ENCODE measurements around the gene BRWD1. TPM values are rescaled to one million over a fixed set of nuclear protein-coding genes. Genes with fewer than 3 reads are reported as not detected.

Gene BRWD1
- total RNA-seq, 1 donor from 2014 or later = 40.3 TPM

DNA sequence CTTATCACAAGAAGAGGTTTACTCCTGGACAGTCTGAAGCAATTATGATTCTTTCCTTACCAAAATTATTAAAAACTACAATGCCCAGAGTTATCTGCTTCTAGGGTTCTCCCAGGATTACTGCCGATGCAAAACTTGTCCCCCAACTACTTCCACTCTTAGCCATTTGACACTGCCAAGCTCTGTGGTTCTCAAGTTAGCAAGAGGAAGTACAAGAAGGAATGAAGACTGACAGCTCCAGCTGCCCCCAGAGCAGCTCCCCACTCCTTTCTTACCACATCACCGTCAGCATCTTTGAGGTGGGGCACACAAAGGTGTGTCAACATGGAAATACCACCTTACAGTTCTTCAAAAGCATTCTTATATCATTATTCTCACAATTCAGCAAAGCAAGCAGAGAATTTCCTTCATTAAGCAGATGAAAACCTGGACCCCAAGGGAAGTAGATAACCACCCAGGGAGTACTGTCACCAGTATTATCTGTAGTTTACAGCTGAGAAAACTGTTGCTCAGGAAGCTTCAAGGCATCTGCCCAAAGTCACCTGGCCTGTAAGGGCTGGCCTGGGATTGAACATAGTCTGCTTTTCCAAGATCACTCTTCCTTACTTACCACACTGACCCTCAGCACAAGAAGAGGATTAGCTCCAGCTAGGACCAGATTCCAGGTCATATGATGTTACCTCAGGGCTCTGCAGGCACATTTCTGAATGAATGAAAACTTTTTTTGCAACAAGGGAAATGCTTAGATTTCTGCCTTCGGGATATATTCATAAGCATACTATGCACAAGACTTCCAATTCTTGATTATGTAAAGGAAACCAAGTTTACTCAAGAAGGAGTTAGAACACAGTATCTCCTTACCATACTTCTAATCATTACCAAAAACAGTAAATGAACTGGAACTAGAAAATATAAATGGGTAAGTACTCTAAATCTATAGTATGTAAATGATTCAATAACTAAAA, 139.4 kb downstream of the BRWD1 start:
- no peak overlapping the region for H3K4me3 Mint-ChIP-seq
- no peaks in the 10 kb centered on the region for H3K27me3 Mint-ChIP-seq
- ChIA-PET POLR2A (interaction anchor here (0.5 to 0.9 kb wide), 2 partner anchors 10 to 159 kb away, joined by 3 read pairs; no protein-coding TSS in a partner anchor), CTCF (interaction anchor here (0.6 kb wide), 1 partner anchor 939 kb away, joined by 3 read pairs; no protein-coding TSS in a partner anchor)
- no peak for DNase-seq
- no peak overlapping the region for H3K27ac Mint-ChIP-seq
- peaks cover 42% of the 10 kb centered on the region for H3K36me3 Mint-ChIP-seq (ENCODE audit: low read depth)
- ATAC-seq (ENCODE audit: low read depth) = no peak
- H3K9me3 Mint-ChIP-seq = no peaks in the 10 kb centered on the region
- no peak for TF ChIP-seq CTCF (IDR thresholded peaks at IDR 0.05)
- no peaks in the 10 kb centered on the region for H3K4me1 Mint-ChIP-seq
- intact Hi-C loops (cut with micrococcal nuclease) = loop anchor here (2.0 kb wide), 1 partner anchor 669 kb away; no protein-coding TSS in a partner anchor

DNA sequence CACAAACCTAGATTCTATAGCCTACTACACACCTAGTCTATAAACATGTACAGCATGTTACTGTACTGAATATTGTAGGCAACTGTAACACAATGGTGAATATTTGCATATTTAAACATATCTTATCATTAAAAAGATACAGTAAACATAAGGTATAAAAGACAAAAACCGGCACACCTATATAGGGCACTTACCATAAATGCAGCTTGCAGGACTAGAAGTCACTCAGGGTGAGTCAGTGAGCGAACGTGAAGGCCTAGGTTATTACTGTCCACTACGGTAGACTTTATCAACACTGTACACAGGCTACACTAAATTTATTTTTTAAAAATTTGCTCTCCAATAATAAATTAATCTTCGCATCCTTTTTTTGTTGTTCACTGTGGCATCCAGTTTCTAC, 143.5 kb downstream of the BRWD1 start:
- H3K9me3 Mint-ChIP-seq = peaks cover 2% of the 10 kb centered on the region
- H3K36me3 Mint-ChIP-seq (ENCODE audit: low read depth) = peaks cover 23% of the 10 kb centered on the region
- no peak overlapping the region for H3K4me3 Mint-ChIP-seq
- DNase-seq (no peak), ATAC-seq (ENCODE audit: low read depth) (no peak)
- TF ChIP-seq CTCF (IDR thresholded peaks at IDR 0.05) = no peak
- intact Hi-C loops (cut with micrococcal nuclease) = no loop called here
- ChIA-PET CTCF (no interaction called here), POLR2A (no interaction called here)
- H3K27ac Mint-ChIP-seq = no peak overlapping the region
- H3K27me3 Mint-ChIP-seq = peaks cover 6% of the 10 kb centered on the region
- H3K4me1 Mint-ChIP-seq = no peaks in the 10 kb centered on the region

DNA sequence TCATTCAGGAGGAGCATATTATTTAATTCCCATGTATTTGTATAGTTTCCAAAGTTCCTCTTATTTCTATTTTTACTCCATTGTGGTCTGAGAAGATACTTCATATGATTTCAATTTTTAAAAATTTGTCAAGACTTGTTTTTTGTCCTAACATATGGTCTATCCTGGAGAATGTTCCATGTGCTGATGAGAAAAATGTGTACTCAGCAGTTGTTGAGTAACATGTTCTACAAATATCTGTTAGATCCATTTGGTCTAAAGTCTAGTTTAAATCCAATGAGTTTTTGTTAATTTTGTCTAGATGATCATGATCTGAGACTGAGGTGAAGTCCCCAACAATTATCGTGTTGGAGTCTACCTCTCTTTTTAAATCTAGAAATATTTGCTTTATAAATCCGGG, 144.6 kb downstream of the BRWD1 start:
- no peaks in the 10 kb centered on the region for H3K4me1 Mint-ChIP-seq
- no peak for TF ChIP-seq CTCF (IDR thresholded peaks at IDR 0.05)
- H3K9me3 Mint-ChIP-seq = peaks cover 8% of the 10 kb centered on the region
- intact Hi-C loops (cut with micrococcal nuclease) = no loop called here
- no peak overlapping the region for H3K27ac Mint-ChIP-seq
- ChIA-PET CTCF (no interaction called here), POLR2A (no interaction called here)
- peaks cover 7% of the 10 kb centered on the region for H3K27me3 Mint-ChIP-seq
- peaks cover 15% of the 10 kb centered on the region for H3K36me3 Mint-ChIP-seq (ENCODE audit: low read depth)
- H3K4me3 Mint-ChIP-seq = no peak overlapping the region
- DNase-seq = no peak
- ATAC-seq (ENCODE audit: low read depth) = no peak

DNA sequence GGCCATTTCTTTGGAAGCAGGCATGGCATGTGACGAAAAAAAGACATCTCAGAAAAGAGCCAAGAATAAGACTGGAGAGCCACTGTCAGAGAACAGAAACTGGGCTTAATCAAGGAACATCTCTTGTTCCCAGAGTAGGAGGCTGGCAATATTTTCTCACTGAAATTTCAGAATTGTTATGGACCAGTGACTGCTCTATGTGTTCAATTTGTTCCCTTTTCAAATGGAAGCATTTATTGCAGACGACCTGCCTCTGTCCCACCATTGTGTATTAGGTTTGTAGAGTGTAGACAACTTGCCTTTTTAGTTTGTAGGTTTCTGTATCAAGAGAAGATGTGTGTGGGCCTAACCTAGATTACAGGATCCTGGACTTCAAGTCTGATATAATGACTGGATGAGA, 148.9 kb downstream of the BRWD1 start:
- no peaks in the 10 kb centered on the region for H3K4me1 Mint-ChIP-seq
- TF ChIP-seq CTCF (IDR thresholded peaks at IDR 0.05) = no peak
- peaks cover 8% of the 10 kb centered on the region for H3K9me3 Mint-ChIP-seq
- ChIA-PET CTCF (interaction anchor here (1.1 kb wide), 1 partner anchor 13 kb away, joined by 3 read pairs; no protein-coding TSS in a partner anchor), POLR2A (no interaction called here)
- H3K36me3 Mint-ChIP-seq (ENCODE audit: low read depth) = no peaks in the 10 kb centered on the region
- H3K27ac Mint-ChIP-seq = no peak overlapping the region
- ATAC-seq (ENCODE audit: low read depth) (no peak), DNase-seq (no peak)
- intact Hi-C loops (cut with micrococcal nuclease) = no loop called here
- peaks cover 7% of the 10 kb centered on the region for H3K27me3 Mint-ChIP-seq
- no peak overlapping the region for H3K4me3 Mint-ChIP-seq

- no peak overlapping the region for H3K27ac Mint-ChIP-seq
- peaks cover 3% of the 10 kb centered on the region for H3K27me3 Mint-ChIP-seq
- intact Hi-C loops (cut with micrococcal nuclease) = no loop called here
- H3K9me3 Mint-ChIP-seq = peaks cover 8% of the 10 kb centered on the region
- no peak for DNase-seq
- POLR2A ChIA-PET = no interaction called here
- no peaks in the 10 kb centered on the region for H3K4me1 Mint-ChIP-seq
- no peak overlapping the region for H3K4me3 Mint-ChIP-seq
- ATAC-seq (ENCODE audit: low read depth) = no peak
- CTCF ChIA-PET = no interaction called here
- TF ChIP-seq CTCF (IDR thresholded peaks at IDR 0.05) = no peak
- no peaks in the 10 kb centered on the region for H3K36me3 Mint-ChIP-seq (ENCODE audit: low read depth)
Measured at GRCh38 chr21:39161064-39161463, 152.4 kb downstream of the BRWD1 start.
